GM12891 (cell line): Measurements from ENCODE around the gene NAALADL2.

ENCODE experiments used
- PAX5 ChIP-seq: IDR thresholded peaks from 2 replicates; pipeline ENCODE4 v1.6.1; 2011; ENCODE audit warnings: low read length, moderate library complexity, mild to moderate bottlenecking; ENCODE audit not compliant: insufficient read depth, severe bottlenecking
- POLR2A ChIP-seq: IDR thresholded peaks from 2 replicates; pipeline ENCODE4 v1.6.1; 2011; ENCODE audit warnings: low read depth, low read length, control low read depth
- POLR2AphosphoS5 ChIP-seq: IDR thresholded peaks from 2 replicates; pipeline ENCODE4 v1.6.1; 2011; ENCODE audit warnings: low read depth, low read length, control low read depth
- POU2F2 ChIP-seq: IDR thresholded peaks from 2 replicates; pipeline ENCODE4 v1.6.1; 2011; ENCODE audit warnings: low read depth, mild to moderate bottlenecking, control low read depth, low read length, moderate library complexity

DNA sequence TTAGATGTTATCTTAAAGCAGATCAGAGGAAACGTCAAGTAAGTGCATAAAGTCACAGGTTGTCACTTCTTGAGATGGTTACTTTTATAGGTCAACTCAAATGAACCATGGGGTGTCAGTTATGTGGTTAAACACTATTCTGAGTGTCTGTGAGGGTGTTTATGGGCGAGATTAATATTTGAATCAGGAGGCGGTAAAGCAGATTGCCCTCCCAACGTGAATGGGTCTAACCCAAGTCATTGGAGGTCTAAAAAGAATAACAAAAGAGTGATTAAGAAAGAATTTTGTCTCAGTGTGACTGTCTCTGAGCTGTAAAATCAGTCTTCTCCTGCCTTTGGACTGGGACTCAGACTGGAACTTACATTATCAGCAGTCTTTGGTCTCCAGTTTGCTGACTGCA, 977.5 kb downstream of the NAALADL2 start:
- TF ChIP-seq POLR2A (no peak), POLR2AphosphoS5 (no peak), PAX5 (no peak), POU2F2 (no peak)
